Keratinocyte (primary cell): ENCODE data around the gene TRAPPC14.

Experiments used
- CTCF ChIP-seq, 3 experiments: IDR thresholded peaks in 1 of 3; conservative IDR thresholded peaks in 1 of 3; optimal IDR thresholded peaks in 1 of 3; 2 replicates in 2 of 3; 3 replicates in 1 of 3; pipeline versions ENCODE3 to v1.5.1; 2011; ENCODE audit warnings: low read length in 3 of 3, mild to moderate bottlenecking in 3 of 3, moderate library complexity in 2 of 3, control low read depth in 1 of 3, inconsistent platforms in 1 of 3; ENCODE audit not compliant: insufficient read depth in 2 of 3; ENCODE audit errors: extremely low read depth in 1 of 3
- EZH2 ChIP-seq: IDR thresholded peaks from one replicate; pipeline ENCODE4 v1.6.1; 2012; ENCODE audit warnings: inconsistent platforms, mild to moderate bottlenecking, low read length, moderate library complexity

GRCh38 chr7:100111914-100112313 lies 46.6 kb downstream of the TRAPPC14 start:
- no peak for TF ChIP-seq CTCF (optimal IDR thresholded peaks at IDR 0.05 in 1 of 3, IDR thresholded peaks at IDR 0.05 in 1 of 3, conservative IDR thresholded peaks at IDR 0.05 in 1 of 3; ENCODE audit: extremely low read depth in 1 of 3, insufficient read depth in 2 of 3, low read length in 3 of 3)
- TF ChIP-seq EZH2, result no peak
